NCI-H2171 treated with DMSO at 0.1 percent for 48 hours (cell line): ENCODE results near the gene ABCC3.
A peak's percentile ranks its signal among the peaks of the same experiment; 100 is the strongest.

Experiments used
- DNase-seq: peaks from one replicate; lab custom pipeline; 2025; lab: John Stamatoyannopoulos, UW

The ABCC3 gene

GRCh38 chr17:50642722-50643656 lies 8.3 kb downstream of the ABCC3 start:
- DNase-seq, result no peak

- no peak for DNase-seq
Observed at GRCh38 chr17:50645748-50646682, 11.3 kb downstream of the ABCC3 start.

- DNase-seq, result peak; percentile 64
Observed at GRCh38 chr17:50647187-50647586, 12.5 kb downstream of the ABCC3 start.

DNA sequence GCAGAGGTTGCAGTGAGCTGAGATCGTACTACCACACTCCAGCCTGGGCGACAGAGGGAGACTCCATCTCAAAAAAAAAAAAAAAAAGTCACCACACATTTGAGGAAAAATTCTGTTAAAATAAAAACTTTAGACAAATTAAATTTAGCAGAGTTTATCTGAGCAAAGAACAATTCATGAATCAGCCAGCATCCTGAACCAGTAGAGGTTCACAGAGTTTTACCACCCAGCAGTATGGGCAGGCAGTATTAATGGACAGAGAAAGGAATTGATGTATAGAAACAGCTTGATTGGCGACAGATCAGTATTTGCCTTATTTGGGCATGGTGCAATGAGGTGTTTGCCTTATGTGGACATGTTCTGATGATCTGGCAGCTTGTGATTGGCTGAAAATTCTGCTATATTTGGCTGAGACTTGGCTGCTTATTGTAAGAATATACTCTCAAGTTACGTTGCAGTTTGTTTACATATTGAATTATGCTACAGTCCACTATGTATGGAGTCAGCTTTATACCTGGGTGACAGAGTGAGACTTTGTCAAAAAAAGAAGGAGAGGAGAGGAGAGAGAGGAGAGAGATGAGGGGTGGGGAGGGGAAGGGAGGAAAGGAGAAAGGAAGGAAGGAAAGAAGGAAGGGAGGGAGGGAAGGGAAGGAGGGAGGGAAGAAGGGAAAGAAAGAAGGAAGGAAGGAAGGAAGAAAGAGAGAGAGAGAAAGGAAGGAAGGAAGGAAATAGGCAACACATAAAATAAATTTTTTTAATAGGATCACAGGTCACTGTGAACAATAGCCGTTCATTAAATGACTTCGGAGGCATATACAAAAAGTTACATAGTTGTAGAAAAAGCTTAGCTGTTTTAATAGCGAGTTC lies 14.6 kb downstream of the ABCC3 start:
- DNase-seq, result peak; percentile 58

- DNase-seq, result no peak
Observed at GRCh38 chr17:50651661-50652060, 17.0 kb downstream of the ABCC3 start.

GRCh38 chr17:50653738-50654137 lies 19.1 kb downstream of the ABCC3 start:
- DNase-seq, result no peak

DNA sequence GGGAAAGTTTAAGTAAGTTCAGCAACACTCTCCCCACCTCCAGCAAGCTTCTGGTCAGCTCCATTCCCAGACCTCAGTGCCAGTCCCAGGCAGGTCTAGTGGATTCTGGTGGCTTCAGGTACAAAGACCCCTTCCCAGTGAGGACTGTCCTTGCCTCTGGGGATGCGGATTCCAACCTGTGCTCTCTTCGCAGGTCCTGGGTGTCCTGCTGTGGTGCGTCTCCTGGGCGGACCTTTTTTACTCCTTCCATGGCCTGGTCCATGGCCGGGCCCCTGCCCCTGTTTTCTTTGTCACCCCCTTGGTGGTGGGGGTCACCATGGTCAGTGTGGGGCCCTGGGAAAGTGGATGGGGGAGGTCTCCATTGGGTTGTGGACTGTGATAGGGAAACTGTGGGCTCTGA lies 21.8 kb downstream of the ABCC3 start:
- DNase-seq, result no peak

DNA sequence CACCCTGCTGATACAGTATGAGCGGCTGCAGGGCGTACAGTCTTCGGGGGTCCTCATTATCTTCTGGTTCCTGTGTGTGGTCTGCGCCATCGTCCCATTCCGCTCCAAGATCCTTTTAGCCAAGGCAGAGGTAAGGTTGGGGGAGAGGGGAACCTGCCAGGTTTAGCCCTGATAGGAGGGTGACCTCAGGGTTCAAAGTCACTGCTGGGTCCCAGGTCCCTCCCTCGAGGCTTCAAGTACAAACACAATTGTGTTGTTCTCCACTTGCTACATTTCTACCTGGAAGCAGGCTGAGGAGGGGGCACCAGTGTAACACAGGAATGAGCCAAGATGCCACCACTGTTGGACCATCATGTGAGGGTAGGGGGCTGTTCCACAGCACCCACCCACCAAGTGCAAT lies 22.4 kb downstream of the ABCC3 start:
- no peak for DNase-seq

GRCh38 chr17:50657627-50658026 lies 22.9 kb downstream of the ABCC3 start:
- no peak for DNase-seq

GRCh38 chr17:50658616-50659015 lies 23.9 kb downstream of the ABCC3 start:
- DNase-seq, result no peak

GRCh38 chr17:50659179-50659578 lies 24.5 kb downstream of the ABCC3 start:
- DNase-seq, result no peak

GRCh38 chr17:50660042-50660886 lies 25.6 kb downstream of the ABCC3 start:
- peak; percentile 18 for DNase-seq

GRCh38 chr17:50660887-50661345 lies 26.2 kb downstream of the ABCC3 start:
- no peak for DNase-seq

DNA sequence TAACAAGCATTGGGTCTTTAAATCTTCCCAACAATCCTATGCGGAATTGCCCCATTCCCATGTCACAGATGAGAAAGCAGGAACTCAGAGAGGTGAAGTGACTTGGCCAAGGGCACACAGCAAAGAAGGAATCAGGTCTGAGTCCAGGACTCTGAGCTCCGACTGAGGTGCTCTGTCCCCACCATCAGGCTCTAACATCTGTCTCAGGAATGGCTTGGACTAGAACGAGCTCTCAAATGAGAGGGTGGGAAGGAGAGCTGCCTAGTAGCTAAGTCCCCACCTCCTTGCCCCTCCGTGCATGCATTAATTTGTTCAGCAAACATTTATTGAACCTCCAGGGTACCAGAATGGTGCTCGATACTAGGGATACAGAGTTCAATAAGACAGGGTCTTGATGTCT lies 26.7 kb downstream of the ABCC3 start:
- peak; percentile 75 for DNase-seq

DNA sequence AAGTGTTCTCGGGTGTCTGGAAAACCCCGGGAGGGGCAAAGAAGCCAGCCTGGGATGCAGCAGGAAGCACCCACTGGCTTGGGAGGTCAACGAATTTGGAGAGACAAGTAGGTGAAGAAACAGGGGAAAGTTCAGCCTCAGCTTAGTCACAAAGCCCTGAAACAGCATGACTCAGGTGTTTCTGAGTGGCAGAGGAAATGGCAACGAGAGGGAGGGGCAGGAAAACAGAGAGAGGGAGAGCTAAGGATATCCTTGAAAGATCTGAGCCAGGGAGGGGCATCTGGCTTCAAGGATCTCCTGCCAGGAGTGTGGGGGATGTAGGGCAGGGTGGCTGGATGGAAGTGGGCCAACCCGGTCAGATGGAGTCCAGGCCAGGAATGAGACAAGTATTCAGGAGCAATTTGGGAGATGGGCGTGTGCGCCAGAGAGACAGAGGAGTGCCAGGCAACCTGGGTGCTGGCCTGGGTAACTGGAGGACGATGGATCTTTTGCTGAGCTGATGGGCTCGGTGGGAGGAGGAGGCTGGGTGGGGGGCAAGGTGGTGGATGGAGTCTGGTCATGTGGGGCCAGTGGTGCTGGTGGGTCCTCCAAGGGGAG lies 27.2 kb downstream of the ABCC3 start:
- DNase-seq, result peak; percentile 81

GRCh38 chr17:50662632-50663225 lies 28.0 kb downstream of the ABCC3 start:
- DNase-seq, result no peak

GRCh38 chr17:50663812-50664374 lies 29.2 kb downstream of the ABCC3 start:
- DNase-seq, result no peak

DNA sequence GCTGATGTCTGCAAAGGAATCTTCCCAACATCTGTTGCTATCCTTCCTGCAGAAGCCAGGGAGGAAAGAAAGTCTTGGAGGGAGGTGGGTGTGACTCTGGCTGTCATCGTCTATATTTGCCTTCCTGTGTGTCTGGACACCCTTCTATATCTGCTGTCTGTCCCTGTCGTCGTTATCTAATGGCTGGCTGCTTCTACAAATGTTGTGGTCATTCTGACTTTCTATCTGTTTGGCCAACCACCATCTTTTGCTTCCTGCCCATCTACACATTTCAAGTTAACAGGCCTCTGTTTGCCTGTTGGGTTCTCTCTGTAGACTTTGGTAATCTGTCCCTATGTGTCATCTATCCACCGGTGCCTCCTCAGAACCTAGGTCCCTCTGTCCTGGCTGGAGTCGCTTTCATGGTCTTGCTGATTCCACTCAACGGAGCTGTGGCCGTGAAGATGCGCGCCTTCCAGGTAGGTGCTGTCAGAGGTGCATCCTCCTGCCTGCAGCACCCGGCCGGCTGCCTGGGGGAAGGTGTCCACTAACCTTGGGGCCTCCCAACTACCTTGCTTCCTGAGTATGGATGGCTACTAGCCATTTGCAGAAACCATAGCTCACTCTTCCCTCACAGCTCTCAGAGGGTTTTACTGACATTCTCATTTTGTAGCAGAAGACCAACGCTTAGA lies 30.2 kb downstream of the ABCC3 start:
- no peak for DNase-seq

DNA sequence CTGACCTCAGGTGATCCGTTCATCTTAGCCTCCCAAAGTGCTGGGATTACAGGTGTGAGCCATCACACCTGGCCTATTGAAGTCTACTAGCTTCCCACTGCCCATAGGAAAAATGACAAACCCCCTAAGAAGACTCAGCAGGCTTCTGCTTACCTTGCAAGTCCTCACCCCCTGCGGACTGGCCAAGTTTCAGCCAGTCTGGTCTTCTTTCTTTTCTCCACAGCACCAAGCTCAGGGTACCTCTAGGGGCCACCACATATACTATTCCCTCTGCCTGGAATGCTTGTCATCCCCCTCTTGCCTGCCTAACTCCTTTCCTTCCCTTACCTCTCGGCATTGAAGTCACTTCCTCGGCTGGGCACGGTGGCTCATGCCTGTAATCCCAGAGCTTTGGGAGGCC lies 31.2 kb downstream of the ABCC3 start:
- DNase-seq, result no peak
